Hepatocyte (in vitro differentiated cells): ENCODE results near the gene POLR2H. TPM values are rescaled to one million over a fixed set of nuclear protein-coding genes. Genes with fewer than 3 reads are reported as not detected.

Experiments
- DNase-seq: peaks from one replicate; pipeline ENCODE4 v3.0.0-alpha.2; 2016; ENCODE audit warnings: low spot score
- H2AFZ ChIP-seq: fragments of 200-600 bp; sonication (generic); 2 replicates; pipeline ENCODE4 v1.6.0; 2016; ENCODE audit warnings: antibody characterized with exemption, mild to moderate bottlenecking
- H3K27ac ChIP-seq: fragments of 200-600 bp; sonication (generic); 2 replicates; pipeline ENCODE4 v1.5.1; 2016; ENCODE audit warnings: mild to moderate bottlenecking
- H3K27me3 ChIP-seq: fragments of 200-600 bp; sonication (generic); 2 replicates; pipeline ENCODE4 v1.6.1; 2016
- H3K36me3 ChIP-seq: fragments of 200-600 bp; sonication (generic); replicated peaks from 2 replicates; pipeline ENCODE4 v1.5.1; 2016; ENCODE audit warnings: low read depth; ENCODE audit not compliant: insufficient read depth
- H3K4me1 ChIP-seq: fragments of 200-600 bp; sonication (generic); 2 replicates; pipeline ENCODE4 v1.5.1; 2016; ENCODE audit warnings: mild to moderate bottlenecking, moderate library complexity; ENCODE audit not compliant: insufficient read depth
- H3K4me2 ChIP-seq: fragments of 200-600 bp; sonication (generic); 2 replicates; pipeline ENCODE4 v1.6.0; 2016
- H3K4me3 ChIP-seq: fragments of 200-600 bp; sonication (generic); 2 replicates; pipeline ENCODE4 v1.5.1; 2016; ENCODE audit warnings: mild to moderate bottlenecking
- H3K79me2 ChIP-seq: fragments of 200-600 bp; sonication (generic); 2 replicates; pipeline ENCODE4 v1.6.0; 2017; ENCODE audit warnings: mild to moderate bottlenecking
- H3K9me2 ChIP-seq: fragments of 200-600 bp; sonication (generic); replicated peaks from 2 replicates; pipeline ENCODE4 v1.6.0; 2017; ENCODE audit warnings: mild to moderate bottlenecking; ENCODE audit not compliant: insufficient read depth
- H3K9me3 ChIP-seq: fragments of 200-600 bp; sonication (generic); 2 replicates; pipeline ENCODE4 v1.5.1; 2016; ENCODE audit warnings: low read depth, mild to moderate bottlenecking
- H4K20me1 ChIP-seq: fragments of 200-600 bp; sonication (generic); 2 replicates; pipeline ENCODE4 v1.6.0; 2016; ENCODE audit warnings: mild to moderate bottlenecking; ENCODE audit not compliant: insufficient read depth, poor library complexity, severe bottlenecking
- EZH2 ChIP-seq: fragments of 200-600 bp; sonication (generic); IDR thresholded peaks from 2 replicates; pipeline ENCODE4 v1.6.1; 2016; ENCODE audit warnings: antibody characterized with exemption, mild to moderate bottlenecking, borderline replicate concordance
- EZH2phosphoT487 ChIP-seq: fragments of 200-600 bp; sonication (generic); IDR thresholded peaks from one replicate; pipeline ENCODE4 v1.6.1; 2018; ENCODE audit warnings: antibody characterized with exemption, mild to moderate bottlenecking, low read depth, moderate library complexity; ENCODE audit not compliant: unreplicated experiment, severe bottlenecking
- WGBS: methylation state at CpG from one replicate; pipeline ENCODE4 v1.1.6; 2016; ENCODE audit warnings: low lambda C conversion rate; ENCODE audit errors: missing lambda C conversion rate; 5-methylcytosine and 5-hydroxymethylcytosine counted together
- polyA plus RNA-seq: library from polyadenylated mRNA; unstranded; fragments of >200 nt; fragmentation: Nextera tagmentation; extraction: Ambion mirVana; gene quantifications from 2 replicates; pipeline ENCODE4 v1.2.1, GENCODE V29; 2016
- total RNA-seq: library from RNA; depleted of rRNA; stranded (reverse); fragments of >200 nt; gene quantifications from 2 replicates; pipeline ENCODE4 v1.2.3, GENCODE V29; 2014
- TF ChIP-seq, protein P1 (sequence below): fragments of 200-600 bp; sonication (generic); IDR thresholded peaks from 2 replicates; pipeline ENCODE4 v1.5.1; 2016; ENCODE audit warnings: antibody characterized with exemption, mild to moderate bottlenecking; ENCODE audit not compliant: poor library complexity

POLR2H gene
- total and polyA plus RNA-seq, 2 experiments from 2014 or later: 106 to 125 TPM

DNA sequence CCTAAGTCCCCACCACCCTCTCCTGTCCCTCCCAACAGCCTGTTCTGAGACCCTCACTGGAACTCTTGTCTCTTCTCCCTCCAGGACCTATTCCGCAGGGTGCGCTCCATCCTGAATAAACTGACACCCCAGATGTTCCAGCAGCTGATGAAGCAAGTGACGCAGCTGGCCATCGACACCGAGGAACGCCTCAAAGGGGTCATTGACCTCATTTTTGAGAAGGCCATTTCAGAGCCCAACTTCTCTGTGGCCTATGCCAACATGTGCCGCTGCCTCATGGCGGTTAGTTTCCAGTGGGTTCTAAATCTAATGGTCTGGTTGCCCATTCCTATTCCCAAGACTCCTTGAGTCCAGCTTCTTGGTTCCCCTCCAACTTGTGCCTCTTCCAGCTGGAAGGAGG is 37.8 kb upstream of the POLR2H start:
- DNase-seq: no peak
- Histone ChIP-seq H2AFZ (no peak overlapping the region), H3K4me3 (no peak overlapping the region), H3K9me2 (no peaks in the 10 kb centered on the region), H3K9me3 (no peaks in the 10 kb centered on the region), H3K27me3 (no peaks in the 10 kb centered on the region), H3K79me2 (peaks cover 42% of the 10 kb centered on the region), H3K4me1 (peaks cover 12% of the 10 kb centered on the region), H3K27ac (no peak overlapping the region), H3K4me2 (no peak overlapping the region), H3K36me3 (no peaks in the 10 kb centered on the region), H4K20me1 (peaks cover 46% of the 10 kb centered on the region)
- TF ChIP-seq EZH2phosphoT487 (no peak), EZH2 (no peak)
- TF ChIP-seq, protein P1, sequence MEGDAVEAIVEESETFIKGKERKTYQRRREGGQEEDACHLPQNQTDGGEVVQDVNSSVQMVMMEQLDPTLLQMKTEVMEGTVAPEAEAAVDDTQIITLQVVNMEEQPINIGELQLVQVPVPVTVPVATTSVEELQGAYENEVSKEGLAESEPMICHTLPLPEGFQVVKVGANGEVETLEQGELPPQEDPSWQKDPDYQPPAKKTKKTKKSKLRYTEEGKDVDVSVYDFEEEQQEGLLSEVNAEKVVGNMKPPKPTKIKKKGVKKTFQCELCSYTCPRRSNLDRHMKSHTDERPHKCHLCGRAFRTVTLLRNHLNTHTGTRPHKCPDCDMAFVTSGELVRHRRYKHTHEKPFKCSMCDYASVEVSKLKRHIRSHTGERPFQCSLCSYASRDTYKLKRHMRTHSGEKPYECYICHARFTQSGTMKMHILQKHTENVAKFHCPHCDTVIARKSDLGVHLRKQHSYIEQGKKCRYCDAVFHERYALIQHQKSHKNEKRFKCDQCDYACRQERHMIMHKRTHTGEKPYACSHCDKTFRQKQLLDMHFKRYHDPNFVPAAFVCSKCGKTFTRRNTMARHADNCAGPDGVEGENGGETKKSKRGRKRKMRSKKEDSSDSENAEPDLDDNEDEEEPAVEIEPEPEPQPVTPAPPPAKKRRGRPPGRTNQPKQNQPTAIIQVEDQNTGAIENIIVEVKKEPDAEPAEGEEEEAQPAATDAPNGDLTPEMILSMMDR: no peak
- 96% methylated on average over 8 of the region's 8 CpGs for WGBS

GRCh38 chr3:184325269-184325668 is 36.2 kb upstream of the POLR2H start:
- no peaks in the 10 kb centered on the region for H3K9me3 ChIP-seq
- H4K20me1 ChIP-seq: peaks cover 36% of the 10 kb centered on the region
- no peaks in the 10 kb centered on the region for H3K9me2 ChIP-seq
- H3K27ac ChIP-seq: no peak overlapping the region
- H3K4me2 ChIP-seq: no peak overlapping the region
- no peaks in the 10 kb centered on the region for H3K4me1 ChIP-seq
- H3K4me3 ChIP-seq: no peak overlapping the region
- H3K36me3 ChIP-seq: no peaks in the 10 kb centered on the region
- H2AFZ ChIP-seq: no peak overlapping the region
- 97% methylated on average over 13 of the region's 13 CpGs for WGBS
- H3K79me2 ChIP-seq: peaks cover 33% of the 10 kb centered on the region
- no peak for DNase-seq
- H3K27me3 ChIP-seq: no peaks in the 10 kb centered on the region
- no peak for TF ChIP-seq EZH2
- TF ChIP-seq EZH2phosphoT487: no peak
- TF ChIP-seq, protein P1: no peak

- peaks cover 28% of the 10 kb centered on the region for H3K79me2 ChIP-seq
- H3K4me2 ChIP-seq: no peak overlapping the region
- H3K27me3 ChIP-seq: no peaks in the 10 kb centered on the region
- no peaks in the 10 kb centered on the region for H3K9me3 ChIP-seq
- H3K9me2 ChIP-seq: no peaks in the 10 kb centered on the region
- H2AFZ ChIP-seq: no peak overlapping the region
- H3K36me3 ChIP-seq: no peaks in the 10 kb centered on the region
- TF ChIP-seq EZH2: no peak
- TF ChIP-seq, protein P1: no peak
- TF ChIP-seq EZH2phosphoT487: no peak
- no peak overlapping the region for H3K4me3 ChIP-seq
- no peak overlapping the region for H3K27ac ChIP-seq
- WGBS: 96% methylated on average over 6 of the region's 6 CpGs
- no peaks in the 10 kb centered on the region for H3K4me1 ChIP-seq
- H4K20me1 ChIP-seq: peaks cover 34% of the 10 kb centered on the region
- no peak for DNase-seq
These were observed 35.7 kb upstream of the POLR2H start for GRCh38 chr3:184325715-184326369.
